Activated T-helper 2 cell treated with anti-CD3 and anti-CD28 coated beads, Interferon-gamma antibody, Interleukin-2, Interleukin-4, amounts not matched to agents 10 μg/mL and 5 μg/mL and 100 μg/mL, durations not matched to agents 14 hours and 24 hours and 36 hours (primary cell): Measurements from ENCODE around the gene CFAP73. TPM values are rescaled to one million over a fixed set of nuclear protein-coding genes. Genes with fewer than 3 reads are reported as not detected.

Source experiments
- DNase-seq: peaks from one replicate; pipeline ENCODE4 v3.0.0; 2021; ENCODE audit warnings: low spot score
- H3K27ac Mint-ChIP-seq: one replicate; pipeline ENCODE4 v1.8.0; 2021; ENCODE audit warnings: mixed read lengths
- H3K27me3 Mint-ChIP-seq: one replicate; pipeline ENCODE4 v1.8.0; 2021; ENCODE audit warnings: low read depth, mixed read lengths
- H3K36me3 Mint-ChIP-seq: one replicate; pipeline ENCODE4 v1.8.0; 2021; ENCODE audit warnings: low read depth, mixed read lengths
- H3K4me1 Mint-ChIP-seq: one replicate; pipeline ENCODE4 v1.8.0; 2021; ENCODE audit warnings: low read depth, mixed read lengths
- H3K4me3 Mint-ChIP-seq: one replicate; pipeline ENCODE4 v1.8.0; 2021; ENCODE audit warnings: low read depth, mild to moderate bottlenecking, moderate library complexity, mixed read lengths
- H3K9me3 Mint-ChIP-seq: one replicate; pipeline ENCODE4 v1.8.0; 2021; ENCODE audit warnings: mixed read lengths
- intact Hi-C: fragments of 100-400 bp; cut with micrococcal nuclease; formaldehyde crosslinking; loops from one replicate; pipeline ENCODE4 v1.15.1; 2023
- total RNA-seq: library from RNA; stranded (reverse); gene quantifications from 2 replicates; pipeline ENCODE4 v1.2.3, GENCODE V29; 2022

CFAP73 gene
- total RNA-seq, 1 donor from 2014 or later = not detected

GRCh38 chr12:113208041-113208934, 58.8 kb downstream of the CFAP73 start:
- intact Hi-C loops = loop anchor here (1.0 to 10.0 kb wide), 5 partner anchors 13 to 757 kb away; partner anchors contain the start of genes DDX54, PLBD2, RBM19 and RITA1
- peak; percentile 69 for DNase-seq
- Mint-ChIP-seq H3K36me3 (peaks cover 10% of the 10 kb centered on the region), H3K4me1 (peaks cover 58% of the 10 kb centered on the region), H3K9me3 (no peaks in the 10 kb centered on the region), H3K27ac (peak overlapping the region; percentile 97), H3K4me3 (peak overlapping the region; percentile 57), H3K27me3 (no peaks in the 10 kb centered on the region)

Other genes with a start within 250 kb of the CFAP73 start
- 17.7 and 17.8 TPM in 2 replicates for gene OAS1, start 242.8 kb upstream of the CFAP73 start, total RNA-seq
- 27.2 and 29.6 TPM in 2 replicates for gene OAS3, start 211.2 kb upstream of the CFAP73 start, total RNA-seq
- gene OAS2, start 171.2 kb upstream of the CFAP73 start, total RNA-seq = 86.4 and 88.3 TPM in 2 replicates
- gene DTX1, start 93.0 kb upstream of the CFAP73 start, total RNA-seq = 0.16 TPM in 1 of 2 replicates, not detected in the other
- gene RASAL1, start 14.0 kb upstream of the CFAP73 start, total RNA-seq = 2.2 TPM in 2 replicates
- gene DDX54, start 35.8 kb downstream of the CFAP73 start, total RNA-seq = 115 and 118 TPM in 2 replicates
- gene RITA1, start 36.0 kb downstream of the CFAP73 start, total RNA-seq = 26.8 and 27.2 TPM in 2 replicates
- gene TPCN1, start 71.7 kb downstream of the CFAP73 start, total RNA-seq = 44.9 and 47.5 TPM in 2 replicates
- gene SLC8B1, start 185.4 kb downstream of the CFAP73 start, total RNA-seq = 20.8 and 23.5 TPM in 2 replicates
- 16.2 and 18.6 TPM in 2 replicates for gene PLBD2, start 208.9 kb downstream of the CFAP73 start, total RNA-seq